HG03558 (cell line): ENCODE measurements around the gene FAM200C.

Experiments used
- ATAC-seq: cut with Tn5 transposase; IDR thresholded peaks from one replicate; pipeline ENCODE4 v1.9.1; 2021; ENCODE audit warnings: moderate number of reproducible peaks; ENCODE audit not compliant: unreplicated experiment; ENCODE audit errors: extremely low read depth

FAM200C gene

DNA sequence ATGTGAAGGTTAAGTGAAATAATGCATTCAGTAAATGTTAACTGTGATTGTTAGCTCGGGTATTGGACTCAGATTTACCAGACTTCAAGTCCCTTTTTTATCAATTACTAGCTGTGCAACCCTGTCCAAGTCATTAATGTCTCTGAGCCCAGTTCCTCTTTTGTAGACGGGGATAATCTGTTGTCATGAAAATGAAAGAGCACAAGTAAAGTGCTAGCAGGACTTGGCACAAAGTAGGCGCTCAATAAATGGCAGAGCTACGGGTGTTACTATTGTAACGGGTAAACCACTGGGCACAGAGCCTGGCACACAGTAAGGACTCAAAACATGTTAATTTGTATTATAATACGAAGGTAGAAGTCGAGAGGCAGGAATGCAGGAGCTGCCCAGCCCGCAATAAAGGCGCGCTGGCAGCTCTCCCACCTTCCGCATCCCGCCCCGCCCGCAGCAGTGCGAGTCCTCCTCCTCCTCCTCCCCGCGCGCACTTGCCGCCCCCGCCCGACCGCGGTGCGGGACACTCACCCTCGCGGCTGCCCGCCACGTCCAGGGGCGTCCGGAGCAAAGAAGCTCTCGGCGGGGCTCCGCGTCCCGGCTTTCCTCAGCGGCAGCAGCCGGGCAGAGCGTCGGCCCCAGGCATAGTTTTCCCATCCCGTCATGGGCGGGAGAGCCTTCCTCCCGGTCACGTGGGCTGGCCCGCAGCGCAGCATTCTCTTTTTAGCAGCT, 29.7 kb downstream of the FAM200C start, which contains the start of gene C1QTNF2:
Gene C1QTNF2, minus strand, starts transcription at position 637 of the 723 bp plus-strand sequence. CDS start 15,615 bp downstream, outside the sequence.
- no peak for ATAC-seq

DNA sequence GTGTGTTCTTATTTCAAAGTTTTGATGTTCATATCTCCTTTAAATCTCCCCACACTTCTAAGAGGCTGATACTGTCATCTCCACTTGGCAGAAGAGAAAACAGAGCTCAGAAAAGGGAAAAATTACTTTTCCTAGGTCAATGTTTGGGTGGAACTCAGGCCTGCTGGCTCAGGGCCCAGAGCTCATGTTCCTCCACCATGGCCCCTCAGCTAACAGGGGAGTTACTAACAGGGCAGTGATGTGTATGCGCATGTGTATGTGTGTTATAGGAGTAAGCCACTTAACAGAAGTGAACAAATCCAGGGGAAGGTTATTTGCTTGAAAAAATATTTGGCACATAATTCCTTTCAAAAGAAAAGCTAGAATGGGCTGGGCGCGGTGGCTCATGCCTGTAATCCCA, 32.0 kb downstream of the FAM200C start:
- ATAC-seq, result no peak

DNA sequence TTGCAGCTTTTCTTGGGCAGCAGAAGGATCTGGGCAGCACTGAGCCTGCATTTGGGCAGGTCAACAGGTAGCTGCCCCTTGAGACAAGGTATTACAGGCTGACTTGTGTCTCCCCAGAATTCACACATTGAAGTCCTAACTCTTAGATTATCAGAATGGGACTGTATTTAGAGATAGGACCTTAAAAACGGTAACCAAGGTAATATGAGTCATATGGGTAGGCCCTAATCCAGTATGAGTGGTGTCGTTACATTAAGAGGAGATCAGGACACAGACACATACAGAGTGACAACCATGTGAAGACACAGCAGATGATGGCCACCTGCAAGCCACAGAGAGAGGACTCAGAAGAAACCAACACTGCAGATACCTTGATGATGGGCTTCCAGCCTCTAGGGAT, 32.6 kb downstream of the FAM200C start:
- ATAC-seq, result no peak

DNA sequence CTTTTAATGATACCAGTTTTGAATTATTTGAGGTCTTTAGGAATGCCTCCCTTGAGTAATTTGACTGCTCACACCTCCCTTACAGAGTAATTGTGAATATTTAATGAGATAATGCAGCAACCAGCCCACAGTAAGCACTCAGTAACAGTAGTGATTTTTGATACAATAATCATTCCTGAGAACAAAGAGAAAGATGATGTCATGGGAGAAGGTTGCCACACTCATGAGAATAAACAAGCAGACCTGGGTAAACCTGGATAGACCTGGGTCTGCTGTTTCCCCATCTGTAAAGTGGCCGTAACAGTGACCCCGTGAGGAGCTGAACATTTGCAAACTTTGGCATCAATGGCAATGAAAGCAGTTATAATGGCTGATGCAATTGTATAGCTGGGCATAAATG, 33.6 kb downstream of the FAM200C start:
- ATAC-seq, result no peak

DNA sequence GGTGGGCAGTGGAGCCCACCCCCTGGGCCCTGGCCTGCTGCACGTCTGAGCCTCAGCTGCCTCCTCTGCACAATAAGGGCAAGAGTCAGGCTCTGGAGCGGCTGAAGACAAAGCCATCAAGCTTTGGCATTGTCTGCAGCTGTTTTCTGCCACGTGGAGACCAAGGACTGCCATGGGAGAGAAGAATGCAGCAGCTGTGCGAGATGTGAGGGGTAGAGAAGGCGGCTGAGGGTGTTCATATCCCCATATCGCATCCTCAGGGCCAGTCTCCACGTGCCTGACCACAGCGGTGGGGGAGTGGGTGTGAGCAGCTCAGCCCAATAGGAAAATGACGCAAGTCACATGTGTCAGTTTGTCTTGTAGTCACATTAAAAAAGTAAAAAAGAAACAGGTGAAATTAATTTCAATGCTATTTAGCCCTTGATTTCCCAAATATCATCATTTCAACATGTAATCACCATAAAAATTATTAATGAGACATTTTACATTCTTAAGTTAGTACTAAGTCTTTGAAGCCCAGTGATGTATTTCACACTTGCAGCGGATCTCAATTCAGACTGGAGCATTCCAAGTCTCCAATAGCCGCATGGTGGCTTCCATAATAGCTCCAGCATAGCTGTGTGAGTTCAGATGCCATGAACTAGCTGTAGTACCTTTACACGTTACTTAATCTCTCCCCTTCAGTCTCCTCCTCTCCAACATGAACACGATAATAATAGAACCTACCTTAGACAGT, 36.0 kb downstream of the FAM200C start:
- no peak for ATAC-seq

DNA sequence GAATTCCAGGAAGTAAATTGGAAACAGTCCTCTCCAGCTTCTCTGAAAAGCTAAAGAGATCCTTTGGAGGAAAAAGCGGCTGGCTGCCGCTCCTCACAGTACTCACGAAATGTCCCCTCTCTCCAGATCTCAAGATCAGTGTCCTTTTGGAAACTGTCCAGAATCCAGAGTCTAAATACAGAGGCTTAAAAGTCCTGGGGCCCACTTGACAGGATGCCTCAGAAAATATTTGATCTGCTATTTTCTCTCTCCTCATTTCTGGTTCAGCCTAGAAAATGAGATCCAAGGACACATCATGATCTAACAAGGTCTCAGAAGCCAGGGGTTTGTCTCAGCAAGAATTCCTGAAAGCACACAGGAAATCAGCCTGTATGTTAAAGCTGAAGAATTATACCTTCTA, 36.6 kb downstream of the FAM200C start:
- no peak for ATAC-seq

DNA sequence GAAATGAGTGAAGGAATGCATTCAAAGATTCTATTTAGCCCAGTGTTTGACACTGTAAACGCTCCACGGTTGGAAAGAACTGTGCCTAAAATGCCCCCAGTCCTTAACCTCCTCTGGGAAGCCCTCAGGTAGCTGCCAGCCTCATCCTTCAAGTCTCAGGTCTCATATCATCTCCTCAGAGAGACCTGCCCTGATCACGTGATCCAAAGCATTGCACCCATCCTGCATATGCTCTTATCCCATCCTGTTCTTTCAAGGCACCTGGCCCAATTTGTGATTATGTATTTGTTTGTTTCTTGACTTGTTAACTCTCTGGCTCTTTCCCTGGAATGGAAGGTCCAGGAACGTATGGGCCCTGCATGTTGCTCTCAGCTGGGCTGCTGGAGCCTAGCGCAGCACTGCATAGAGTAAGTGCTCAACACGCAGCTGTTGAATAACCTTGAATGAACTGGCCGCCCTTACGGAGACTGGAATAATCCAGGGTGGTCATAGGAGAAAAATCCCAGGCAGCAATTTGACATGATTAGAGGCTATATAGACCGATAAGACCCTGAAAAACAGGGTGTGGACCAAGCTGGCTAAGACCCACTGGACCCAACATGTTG, 38.1 kb downstream of the FAM200C start:
- ATAC-seq, result no peak

DNA sequence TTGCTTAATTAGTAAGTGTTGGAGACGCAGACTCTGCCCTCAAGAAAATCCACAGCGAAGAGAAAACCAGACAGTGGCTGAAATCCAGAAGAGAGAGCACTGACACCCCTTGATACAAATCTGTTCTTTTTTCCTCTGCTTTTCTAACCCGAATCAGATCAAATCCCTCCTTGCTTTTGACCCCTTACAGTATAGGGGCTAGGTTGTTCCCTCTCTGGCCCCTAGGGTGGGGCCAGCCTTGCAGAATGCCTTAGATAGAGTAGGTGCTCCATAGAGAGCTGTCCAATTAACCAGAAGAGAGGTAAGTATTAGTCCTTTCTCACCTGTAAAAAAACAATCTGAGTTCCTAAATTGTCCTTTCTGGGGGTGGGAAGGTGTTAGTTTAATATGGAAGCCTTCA, 39.5 kb downstream of the FAM200C start:
- ATAC-seq, result no peak

DNA sequence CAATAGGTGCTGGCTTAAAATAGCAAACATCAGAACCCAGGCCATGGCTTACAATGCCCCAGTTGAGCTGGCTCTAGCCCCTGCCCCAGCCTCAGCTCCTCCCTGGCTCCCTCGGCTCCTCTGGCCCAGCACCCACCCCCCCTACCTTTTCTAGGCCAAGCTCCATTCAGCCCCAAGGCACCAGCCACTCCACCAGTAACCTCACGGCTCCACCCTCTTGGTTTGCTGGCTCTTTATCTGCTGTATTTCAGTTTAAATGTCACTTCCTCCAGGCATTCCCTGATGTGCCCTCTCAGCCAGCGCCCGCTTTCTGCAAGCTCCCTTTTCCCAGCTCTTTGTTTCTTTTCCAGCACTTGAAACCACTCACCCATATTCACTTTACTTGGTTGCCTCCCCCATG, 40.0 kb downstream of the FAM200C start:
- no peak for ATAC-seq

DNA sequence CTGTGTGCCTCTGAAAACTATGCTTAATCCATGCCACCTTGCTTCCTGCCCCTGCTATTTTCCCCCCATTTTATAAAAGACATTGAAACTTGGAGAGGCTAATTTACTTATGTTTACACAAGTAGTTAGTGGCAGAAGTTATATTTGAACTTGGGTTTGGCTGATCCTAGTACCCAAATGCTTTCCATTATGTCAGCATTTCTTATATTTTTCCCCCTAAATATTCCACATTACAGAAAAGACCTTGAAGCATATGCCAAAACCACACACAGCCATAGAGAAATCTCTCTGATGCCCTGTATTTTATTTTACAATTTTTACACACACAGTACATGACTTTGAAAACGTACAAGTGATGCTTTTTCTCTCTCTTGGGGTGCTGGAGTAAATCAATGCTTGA, 40.6 kb downstream of the FAM200C start:
- no peak for ATAC-seq

DNA sequence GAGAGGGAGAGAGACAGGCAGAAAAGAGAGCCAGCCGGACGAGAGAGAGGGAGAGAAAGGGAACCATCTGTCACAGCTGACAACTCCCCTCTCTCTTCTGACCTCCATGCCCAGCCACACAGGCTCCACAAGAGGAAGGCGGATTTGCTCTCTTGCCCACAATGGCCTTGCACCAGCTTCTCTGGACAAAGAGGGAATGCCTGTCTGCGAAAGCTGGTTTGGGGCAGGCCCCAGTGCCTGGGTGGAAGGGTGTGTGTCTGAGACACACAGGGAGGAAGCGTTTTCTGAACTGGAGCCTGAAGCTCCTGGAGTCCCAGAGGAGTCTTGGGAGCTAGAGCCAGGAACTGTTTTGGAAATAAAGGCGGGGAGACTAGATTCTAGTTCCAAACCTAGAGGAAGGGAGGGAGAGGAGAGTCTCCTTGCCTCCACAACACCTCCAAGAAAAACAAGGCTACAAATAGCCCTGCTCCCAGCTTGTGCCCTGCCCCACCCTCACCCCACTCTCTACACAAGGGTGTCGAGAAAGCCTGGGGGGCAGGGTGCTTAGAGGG, 41.9 kb downstream of the FAM200C start:
- ATAC-seq, result no peak

DNA sequence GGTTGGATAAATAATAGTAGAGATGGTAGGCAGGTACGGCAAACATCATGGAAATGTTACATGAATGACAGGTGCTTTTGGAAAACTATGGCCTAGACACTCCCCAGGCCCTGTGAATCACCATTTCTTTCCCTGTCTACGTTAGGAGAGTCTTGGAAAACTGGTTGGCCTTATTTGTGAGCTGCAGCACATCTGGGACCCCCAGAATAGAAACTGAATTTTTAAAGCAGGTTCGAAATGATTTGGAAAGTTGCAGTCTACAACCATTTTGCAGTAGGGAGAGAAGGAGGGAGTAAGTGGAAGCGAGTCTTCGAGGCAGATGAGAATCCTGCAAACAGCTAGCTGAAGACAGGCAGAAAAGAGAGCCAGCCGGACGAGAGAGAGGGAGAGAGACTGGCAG, 42.5 kb downstream of the FAM200C start:
- ATAC-seq, result no peak

DNA sequence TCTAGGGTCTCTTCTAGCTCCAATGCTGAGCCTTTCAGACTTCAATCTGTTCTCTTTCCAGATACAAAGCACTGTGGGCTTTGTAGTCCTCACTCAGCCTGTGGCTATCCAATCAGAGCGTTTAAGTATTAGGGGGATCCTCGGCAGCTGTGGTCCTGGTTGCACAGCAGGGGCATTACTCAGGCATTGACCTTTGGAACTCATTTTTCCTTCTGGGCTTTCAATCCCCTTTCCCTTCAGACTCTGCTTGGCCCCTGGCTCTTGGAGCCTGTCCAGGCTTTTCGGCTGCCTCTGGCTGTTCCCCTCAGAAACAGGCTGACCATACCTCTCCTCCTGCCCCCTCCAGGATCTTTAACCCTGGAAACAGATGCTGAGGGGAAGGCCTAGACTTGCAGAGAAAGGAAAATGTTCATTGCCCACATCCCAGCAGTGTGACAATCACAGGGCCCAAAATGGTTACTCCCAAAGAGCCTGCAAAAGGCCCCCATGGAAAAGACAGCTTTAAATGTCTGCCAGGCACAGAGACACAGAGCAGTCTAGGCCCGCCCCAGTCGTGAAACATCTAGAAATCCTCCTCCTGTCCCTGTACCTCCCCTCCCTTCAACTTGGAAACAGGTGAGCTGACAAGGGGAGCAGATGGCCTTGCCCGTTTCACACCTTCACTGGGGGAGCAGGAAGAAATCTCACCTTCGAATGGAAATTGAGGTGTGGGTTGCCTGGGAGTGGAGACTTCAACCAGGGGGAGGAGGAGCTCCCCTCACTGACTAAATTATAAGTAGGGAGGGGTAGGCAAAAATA, 43.1 kb downstream of the FAM200C start:
- no peak for ATAC-seq

DNA sequence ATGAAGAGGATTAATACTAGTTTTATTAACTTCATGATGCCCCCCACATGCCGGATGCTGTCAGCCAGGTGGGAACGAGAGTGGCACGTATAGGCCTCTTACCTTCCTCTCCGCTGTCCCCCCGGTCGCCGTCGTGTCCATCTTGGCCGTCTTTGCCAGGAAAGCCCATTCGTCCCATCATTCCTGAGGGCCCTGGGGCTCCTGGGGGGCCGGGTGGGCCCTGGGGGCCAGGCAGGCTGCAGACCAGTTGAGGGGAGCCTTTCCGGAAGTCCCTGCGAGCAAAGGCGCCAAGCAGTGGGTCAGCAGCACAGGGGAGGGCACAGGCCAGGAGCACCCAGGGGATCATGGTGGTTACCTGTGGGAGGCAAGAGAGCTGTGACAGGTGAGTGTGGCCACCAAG, 45.2 kb downstream of the FAM200C start:
- ATAC-seq, result no peak

DNA sequence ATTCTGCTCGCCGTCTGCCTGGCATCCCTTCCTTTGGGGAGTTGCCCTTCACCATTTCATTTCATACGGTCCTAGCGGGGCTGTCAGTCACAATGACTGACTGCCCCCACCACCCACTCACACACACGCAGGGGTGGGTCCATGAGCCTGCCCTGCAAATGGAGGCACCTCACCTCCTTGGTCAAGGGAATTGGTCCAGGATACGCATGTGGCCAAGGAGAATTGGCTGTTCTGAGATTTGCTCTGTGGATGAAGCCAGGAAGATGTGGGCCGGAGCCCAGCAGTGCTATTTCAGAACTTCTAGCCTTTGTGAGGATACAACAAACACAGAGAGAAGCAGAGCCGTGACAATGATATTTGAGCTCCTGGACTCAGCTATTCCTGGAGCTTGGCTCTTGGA, 46.5 kb downstream of the FAM200C start:
- ATAC-seq, result no peak

DNA sequence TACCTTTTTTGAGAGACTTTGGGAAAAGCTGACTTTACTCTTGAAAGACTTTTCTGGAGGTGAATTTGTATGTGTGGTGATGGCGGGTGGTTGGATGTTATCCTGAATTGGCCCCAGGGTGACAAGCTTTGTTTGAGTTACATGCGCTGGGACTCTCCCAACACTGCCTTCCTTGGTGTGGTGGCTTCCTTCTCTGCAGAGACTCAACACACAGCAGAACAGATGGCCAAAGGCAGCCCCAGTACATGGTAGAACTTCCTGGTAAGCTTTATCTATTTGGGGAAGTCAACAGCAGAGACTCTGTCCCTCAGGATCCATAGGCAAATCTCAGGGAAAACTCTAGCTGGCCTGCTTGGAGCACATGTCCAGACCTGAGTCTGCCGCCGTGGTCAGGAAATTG, 47.5 kb downstream of the FAM200C start:
- ATAC-seq, result no peak

DNA sequence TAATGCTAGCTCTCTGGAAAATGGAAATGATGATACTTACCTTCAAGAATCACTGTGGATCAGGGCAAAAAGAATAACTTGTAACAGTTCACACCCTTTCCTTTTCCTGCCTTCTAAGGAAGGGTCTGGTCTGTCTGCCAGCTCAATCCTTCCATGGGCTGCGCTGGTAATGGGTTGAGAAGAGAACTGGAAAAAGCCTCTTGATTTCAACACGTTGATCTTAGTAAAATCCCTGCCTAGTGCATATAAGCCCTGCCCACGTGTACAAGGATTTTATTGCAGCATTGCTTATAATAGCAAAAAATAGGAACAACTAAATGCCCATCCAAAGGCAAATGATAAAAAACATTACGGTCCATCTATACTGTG, 49.9 kb downstream of the FAM200C start:
- ATAC-seq, result no peak

DNA sequence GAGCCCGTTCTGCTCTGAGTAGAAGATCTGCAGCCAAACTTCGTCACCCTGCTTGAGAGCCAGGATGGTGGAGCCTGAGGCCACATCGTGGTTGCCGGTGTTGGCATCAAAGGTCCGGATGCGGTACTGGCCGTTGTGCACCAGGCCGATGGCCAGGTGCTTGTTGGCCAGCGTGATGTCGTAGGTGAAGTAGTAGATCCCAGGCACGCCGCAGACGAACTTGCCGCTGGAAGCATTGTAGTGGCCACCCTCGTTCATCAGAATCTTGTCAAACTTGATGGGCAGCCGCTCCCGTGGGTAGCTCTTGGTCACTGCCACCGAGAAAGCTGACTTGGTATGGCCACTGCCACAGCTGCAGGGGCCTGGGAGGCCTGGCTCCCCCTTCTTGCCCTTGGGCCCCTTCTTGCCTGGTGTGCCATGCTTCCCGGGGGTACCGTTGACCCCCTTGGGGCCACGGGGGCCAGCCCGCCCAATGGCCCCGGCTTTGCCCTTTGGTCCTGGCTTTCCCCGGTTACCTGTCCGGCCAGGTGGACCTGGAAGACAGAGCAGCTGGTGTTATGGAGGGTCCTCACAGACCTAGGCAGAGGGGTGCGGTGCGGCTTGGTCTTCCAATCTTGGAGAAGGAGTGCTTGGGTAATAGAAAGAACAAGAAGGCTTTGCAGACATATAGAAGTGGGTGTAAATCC, 50.5 kb downstream of the FAM200C start:
- no peak for ATAC-seq

DNA sequence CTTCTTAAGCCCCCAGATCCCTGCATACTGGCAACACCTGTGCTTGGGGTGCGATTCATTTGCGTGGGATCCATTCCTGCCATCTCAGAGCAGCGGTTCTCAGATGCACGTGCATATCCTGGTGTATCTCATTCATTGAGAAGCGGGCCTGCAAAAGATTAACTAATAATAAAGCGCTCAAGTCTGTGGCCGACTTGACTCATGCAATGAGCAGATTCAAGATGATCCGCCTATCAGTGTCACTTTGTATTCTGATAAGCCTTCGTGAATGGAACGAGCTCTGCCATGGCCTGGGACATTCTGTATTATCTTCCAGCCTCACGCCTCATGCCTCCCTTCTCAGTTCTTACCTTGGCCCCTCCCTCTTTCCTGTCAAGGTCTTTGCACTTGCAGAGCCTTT, 51.8 kb downstream of the FAM200C start:
- ATAC-seq, result no peak

DNA sequence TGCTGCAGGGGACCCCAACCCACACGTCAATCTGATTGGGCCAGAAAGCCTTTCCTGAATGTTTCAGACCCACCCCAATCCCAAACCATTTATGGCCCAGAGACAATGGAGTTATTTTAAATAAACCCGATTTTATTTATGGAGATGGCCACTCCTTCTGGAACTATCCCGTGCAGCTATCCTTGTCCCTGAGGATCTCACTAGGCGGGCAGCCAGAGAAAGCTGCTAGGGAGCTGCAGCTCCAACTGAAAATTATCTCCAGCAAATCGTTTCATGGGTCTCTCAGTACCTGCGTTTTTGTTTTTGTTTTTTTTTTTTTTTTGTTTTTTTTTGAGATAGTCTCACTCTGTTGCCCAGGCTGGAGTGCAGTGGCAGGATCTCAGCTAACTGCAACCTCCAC, 52.4 kb downstream of the FAM200C start:
- ATAC-seq, result no peak
